GM12801 (cell line): ENCODE data around the gene TRIM9.

Experiments used
- CTCF ChIP-seq: IDR thresholded peaks from one replicate; pipeline ENCODE4 v1.5.1; 2011; ENCODE audit warnings: control low read depth; ENCODE audit not compliant: insufficient read length; ENCODE audit errors: extremely low read depth

The TRIM9 gene

GRCh38 chr14:51002406-51002999 is 92.4 kb downstream of the TRIM9 start:
- TF ChIP-seq CTCF: no peak

- TF ChIP-seq CTCF: no peak
Observed at GRCh38 chr14:51000566-51000965, 94.3 kb downstream of the TRIM9 start.

GRCh38 chr14:50999726-51000125 is 95.2 kb downstream of the TRIM9 start:
- no peak for TF ChIP-seq CTCF

GRCh38 chr14:50998612-50999011 is 96.3 kb downstream of the TRIM9 start:
- no peak for TF ChIP-seq CTCF

- no peak for TF ChIP-seq CTCF
Observed at GRCh38 chr14:50997712-50998111, 97.2 kb downstream of the TRIM9 start.

- TF ChIP-seq CTCF: no peak
Observed at GRCh38 chr14:50985859-50986331, 109.0 kb downstream of the TRIM9 start.

- TF ChIP-seq CTCF: no peak
Observed at GRCh38 chr14:50985124-50985858, 109.6 kb downstream of the TRIM9 start.
